ENCODE data around the gene TASOR. TPM values are rescaled to one million over a fixed set of nuclear protein-coding genes. Genes with fewer than 3 reads are reported as not detected.
"Not testable (repeated sequence)": the region's sequence is repeated elsewhere in the genome, so short reads cannot be mapped to it uniquely, and the experiment has no call there.

The TASOR gene
- polyA plus RNA-seq, 1 of the 3 experiments (the other 2 are of a cell fraction) = 15.3 TPM

- H3K9me3 ChIP-seq; CTCF ChIA-PET; H3K4me1 ChIP-seq (ENCODE audit: control insufficient read depth in 1 of 2, insufficient read depth in 2 of 2, low read depth in 1 of 2, low read length in 1 of 2); H3K79me2 ChIP-seq (ENCODE audit: insufficient read depth); H3K4me2 ChIP-seq; DNase-seq; H3K27ac ChIP-seq (ENCODE audit: low read depth in 2 of 2, low read length in 1 of 2); H3F3A ChIP-seq (replicated peaks; ENCODE audit: insufficient read depth); H3K9ac ChIP-seq; H4K20me1 ChIP-seq (ENCODE audit: insufficient read depth); H3K4me3 ChIP-seq (ENCODE audit: low read depth in 2 of 2, low read length in 1 of 2); H3K27me3 ChIP-seq (ENCODE audit: insufficient read depth); H3K9me2 ChIP-seq; H3K36me3 ChIP-seq (replicated peaks in 1 of 2; ENCODE audit: control insufficient read depth in 1 of 2, insufficient read depth in 2 of 2, low read length in 1 of 2); H2AFZ ChIP-seq (ENCODE audit: low read depth): not testable (repeated sequence)
- POLR2A ChIA-PET = interaction anchor here (0.6 kb wide), 1 partner anchor 8 kb away, joined by 3 read pairs; no protein-coding TSS in a partner anchor
- 87% methylated on average over 9 of the region's 21 CpGs for WGBS (ENCODE audit: low lambda C conversion rate)
Observed at GRCh38 chr3:56718809-56719208, 35.7 kb upstream of the TASOR start.

DNA sequence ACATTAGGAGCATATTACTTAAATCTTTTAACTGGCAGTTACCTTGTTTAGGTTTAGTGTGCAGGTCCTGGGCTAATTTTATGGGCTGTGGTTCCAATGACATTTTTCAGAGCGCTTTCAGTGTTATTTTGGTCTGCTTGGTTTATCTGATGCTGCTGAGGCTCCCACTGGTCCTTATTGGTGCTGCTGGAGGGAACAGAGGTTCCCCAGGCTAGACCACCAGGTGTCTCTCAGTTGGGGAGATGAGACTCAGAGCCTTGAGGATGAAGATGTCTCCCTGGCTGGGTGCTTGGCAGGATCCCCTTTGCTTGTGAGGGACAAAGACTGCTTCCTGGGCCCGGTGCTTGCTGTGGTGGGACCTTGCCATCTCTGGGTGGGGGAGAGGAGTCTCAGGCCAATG is 28.3 kb upstream of the TASOR start:
- Histone ChIP-seq H2AFZ (ENCODE audit: low read depth) (no peak overlapping the region), H3K79me2 (ENCODE audit: insufficient read depth) (no peaks in the 10 kb centered on the region), H3K4me1 (ENCODE audit: control insufficient read depth in 1 of 2, insufficient read depth in 2 of 2, low read depth in 1 of 2, low read length in 1 of 2) (no peaks in the 10 kb centered on the region), H3K36me3 (replicated peaks in 1 of 2; ENCODE audit: control insufficient read depth in 1 of 2, insufficient read depth in 2 of 2, low read length in 1 of 2) (no peaks in the 10 kb centered on the region), H3K27me3 (ENCODE audit: insufficient read depth) (no peaks in the 10 kb centered on the region), H3K9me2 (no peaks in the 10 kb centered on the region), H3K9ac (no peak overlapping the region), H3K4me3 (ENCODE audit: low read depth in 2 of 2, low read length in 1 of 2) (no peak overlapping the region), H3F3A (replicated peaks; ENCODE audit: insufficient read depth) (no peaks in the 10 kb centered on the region), H4K20me1 (ENCODE audit: insufficient read depth) (no peaks in the 10 kb centered on the region), H3K9me3 (no peaks in the 10 kb centered on the region), H3K27ac (ENCODE audit: low read depth in 2 of 2, low read length in 1 of 2) (no peak overlapping the region), H3K4me2 (no peak overlapping the region)
- TF ChIP-seq YY1 (IDR thresholded peaks at IDR 0.05; ENCODE audit: low read depth) (no peak), ELF1 (IDR thresholded peaks at IDR 0.05) (no peak), FOXM1 (IDR thresholded peaks at IDR 0.05; ENCODE audit: low read depth) (no peak), ZBTB33 (IDR thresholded peaks at IDR 0.05; ENCODE audit: borderline replicate concordance, low read depth) (no peak), RXRA (IDR thresholded peaks at IDR 0.05; ENCODE audit: borderline replicate concordance, low read depth) (no peak)
- ChIA-PET POLR2A (no interaction called here), CTCF (interaction anchor here (1.4 kb wide), 1 partner anchor 9 kb away, joined by 4 read pairs; no protein-coding TSS in a partner anchor)
- WGBS (ENCODE audit: low lambda C conversion rate) = 100% methylated on average over 1 of the region's 2 CpGs
- DNase-seq = no peak

DNA sequence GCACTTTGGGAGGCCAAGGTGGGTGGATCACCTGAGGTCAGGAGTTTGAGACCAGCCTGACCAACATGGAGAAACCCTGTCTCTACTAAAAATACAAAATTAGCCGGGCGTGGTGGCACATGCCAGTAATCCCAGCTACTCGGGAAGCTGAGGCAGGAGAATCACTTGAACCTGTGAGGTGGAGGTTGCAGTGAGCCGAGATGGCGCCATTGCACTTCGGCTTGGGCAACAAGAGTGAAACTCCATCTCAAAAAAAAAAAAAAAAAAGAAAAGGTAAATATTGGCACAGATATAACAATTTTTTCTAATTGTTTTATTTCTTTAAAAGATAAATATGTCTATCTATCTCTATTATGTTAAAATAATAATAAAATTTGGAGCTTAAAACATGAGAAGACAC is 24.3 kb upstream of the TASOR start:
- H3K9me2 ChIP-seq; H3F3A ChIP-seq (replicated peaks; ENCODE audit: insufficient read depth); H3K9ac ChIP-seq; H3K4me1 ChIP-seq (ENCODE audit: control insufficient read depth in 1 of 2, insufficient read depth in 2 of 2, low read depth in 1 of 2, low read length in 1 of 2); H2AFZ ChIP-seq (ENCODE audit: low read depth); H4K20me1 ChIP-seq (ENCODE audit: insufficient read depth); H3K9me3 ChIP-seq; H3K27ac ChIP-seq (ENCODE audit: low read depth in 2 of 2, low read length in 1 of 2); H3K36me3 ChIP-seq (replicated peaks in 1 of 2; ENCODE audit: control insufficient read depth in 1 of 2, insufficient read depth in 2 of 2, low read length in 1 of 2); POLR2A ChIA-PET; H3K27me3 ChIP-seq (ENCODE audit: insufficient read depth); H3K4me3 ChIP-seq (ENCODE audit: low read depth in 2 of 2, low read length in 1 of 2); DNase-seq; H3K79me2 ChIP-seq (ENCODE audit: insufficient read depth); H3K4me2 ChIP-seq: not testable (repeated sequence)
- CTCF ChIA-PET = interaction anchor here (0.7 to 3.2 kb wide), 5 partner anchors 92 to 281 kb away, joined by 3 to 16 read pairs (median 3); no protein-coding TSS in a partner anchor
- WGBS (ENCODE audit: low lambda C conversion rate) = 83% methylated on average over 6 of the region's 6 CpGs

Measured in SK-N-SH (cell line).